OCI-M1 (cell line): Measurements from ENCODE around the gene HIVEP2.
A peak's percentile ranks its signal among the peaks of the same experiment; 100 is the strongest.

Experiments
- DNase-seq: peaks from one replicate; lab custom pipeline; 2025; lab: John Stamatoyannopoulos, UW

Gene HIVEP2

GRCh38 chr6:142944124-142945048 is 590 bp downstream of the HIVEP2 start:
- DNase-seq: peak; percentile 97

- DNase-seq: peak; percentile 89
Observed at GRCh38 chr6:142943711-142944123, 1.3 kb downstream of the HIVEP2 start.

GRCh38 chr6:142942805-142943227 is 2.2 kb downstream of the HIVEP2 start:
- DNase-seq: peak; percentile 82

- DNase-seq: no peak
Observed at GRCh38 chr6:142942238-142942637, 2.7 kb downstream of the HIVEP2 start.

- DNase-seq: no peak
Observed at GRCh38 chr6:142941018-142941417, 4.0 kb downstream of the HIVEP2 start.

GRCh38 chr6:142940487-142940886 is 4.5 kb downstream of the HIVEP2 start:
- DNase-seq: peak; percentile 54

GRCh38 chr6:142938510-142938909 is 6.5 kb downstream of the HIVEP2 start:
- no peak for DNase-seq

- DNase-seq: no peak
Observed at GRCh38 chr6:142937986-142938385, 7.0 kb downstream of the HIVEP2 start.

GRCh38 chr6:142935553-142936517 is 9.1 kb downstream of the HIVEP2 start:
- no peak for DNase-seq

- DNase-seq: no peak
Observed at GRCh38 chr6:142934599-142934998, 10.4 kb downstream of the HIVEP2 start.

- no peak for DNase-seq
Observed at GRCh38 chr6:142934106-142934505, 10.9 kb downstream of the HIVEP2 start.

- DNase-seq: no peak
Observed at GRCh38 chr6:142933701-142934100, 11.3 kb downstream of the HIVEP2 start.

- DNase-seq: peak; percentile 44
Observed at GRCh38 chr6:142932889-142933288, 12.1 kb downstream of the HIVEP2 start.

GRCh38 chr6:142929751-142930358 is 15.1 kb downstream of the HIVEP2 start:
- DNase-seq: no peak

- peak; percentile 37 for DNase-seq
Observed at GRCh38 chr6:142927904-142928303, 17.1 kb downstream of the HIVEP2 start.

- DNase-seq: peak; percentile 67
Observed at GRCh38 chr6:142927271-142927580, 17.8 kb downstream of the HIVEP2 start.

GRCh38 chr6:142926494-142927270 is 18.3 kb downstream of the HIVEP2 start:
- DNase-seq: peak; percentile 74

- DNase-seq: no peak
Observed at GRCh38 chr6:142926177-142926493, 18.8 kb downstream of the HIVEP2 start.

GRCh38 chr6:142925575-142926110 is 19.3 kb downstream of the HIVEP2 start:
- no peak for DNase-seq

GRCh38 chr6:142918339-142919042 is 26.5 kb downstream of the HIVEP2 start:
- no peak for DNase-seq

- no peak for DNase-seq
Observed at GRCh38 chr6:142916881-142917280, 28.1 kb downstream of the HIVEP2 start.
